ENCODE results near the gene MSMB. TPM values are rescaled to one million over a fixed set of nuclear protein-coding genes. Genes with fewer than 3 reads are reported as not detected.

Gene MSMB
- total and polyA plus RNA-seq, 2 of the 8 experiments (the other 6 are each of a cell fraction or from before 2014, with no cell fraction given) = not detected

DNA sequence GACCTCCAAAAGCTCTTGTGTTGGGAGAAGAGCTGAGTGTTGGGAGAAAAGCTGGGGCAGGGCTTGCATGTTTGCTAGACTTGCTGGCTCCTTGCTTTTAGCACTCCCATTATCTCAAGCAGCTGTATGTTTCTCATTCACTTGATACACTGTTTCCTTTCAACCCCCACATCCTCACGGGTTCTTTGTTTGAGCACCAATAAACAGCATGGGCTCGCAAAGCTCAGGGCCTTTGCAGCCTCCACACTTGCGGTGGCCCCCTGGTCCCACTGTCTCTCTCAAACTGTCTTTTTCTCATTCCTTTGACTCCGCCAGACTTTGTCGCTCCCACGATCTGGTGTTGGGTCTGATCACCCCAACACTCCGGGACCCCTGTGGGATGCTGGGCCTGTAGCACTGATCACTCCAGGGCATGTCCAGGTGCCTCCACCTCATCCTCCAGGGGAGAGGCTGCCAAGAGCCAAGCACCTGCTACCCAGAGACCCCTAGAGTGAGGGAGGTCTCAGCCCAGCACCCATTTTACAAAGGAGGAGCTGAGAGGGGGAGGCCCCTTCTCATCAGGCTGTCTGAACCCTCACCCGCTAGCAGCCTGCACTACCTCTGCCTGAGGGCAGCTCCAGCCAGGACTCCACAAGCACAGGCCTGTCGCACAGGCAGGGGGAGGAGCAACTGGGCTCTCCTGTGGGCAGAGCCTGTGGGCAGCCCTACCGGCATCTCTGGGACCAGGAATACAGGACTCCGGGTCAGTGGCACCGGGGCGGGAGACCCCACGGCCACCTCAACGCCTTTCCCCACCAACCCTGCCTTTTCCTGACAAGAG, 49.1 kb upstream of the MSMB start:
- ChIA-PET CTCF (ENCODE audit: partially characterized antibody) (interaction anchor here (0.5 to 4.4 kb wide), 7 partner anchors 9 to 361 kb away, joined by 3 to 15 read pairs (median 4); no protein-coding TSS in a partner anchor), POLR2A (ENCODE audit: partially characterized antibody) (no interaction called here)
- no peak overlapping the region for H3K14ac ChIP-seq (ENCODE audit: insufficient read length)
- no peak overlapping the region for H3K4ac ChIP-seq (replicated peaks; ENCODE audit: insufficient read length, low read depth, low read length)
- H2BK120ac ChIP-seq (replicated peaks; ENCODE audit: low read depth, low read length) = no peak overlapping the region
- no peak overlapping the region; the same call in 1 of the 2 replicates for H2BK15ac ChIP-seq (ENCODE audit: low read length)
- DNase-seq (ENCODE audit: low read depth in 1 of 2, low spot score in 2 of 2) (no peak), FAIRE-seq (no peak)
- H3K27ac ChIP-seq (ENCODE audit: low read depth, low read length) = no peak overlapping the region
- H3K27me3 ChIP-seq (replicated peaks in 1 of 4; ENCODE audit: control insufficient read depth in 3 of 4, extremely low read depth in 1 of 4, insufficient read depth in 3 of 4, low read length in 3 of 4) = no peaks in the 10 kb centered on the region
- peak overlapping the region; percentile 7 for H2AFZ ChIP-seq (ENCODE audit: low read length)
- peak overlapping the region; percentile 66; the same call in 1 of the 2 replicates for H4K8ac ChIP-seq (ENCODE audit: extremely low read depth, insufficient read depth, low read length)
- H3K23me2 ChIP-seq (ENCODE audit: low read depth, low read length) = peaks cover 9% of the 10 kb centered on the region; the same call in 1 of the 2 replicates
- H3K4me3 ChIP-seq (ENCODE audit: extremely low read depth in 1 of 4, insufficient read depth in 2 of 4, low read depth in 3 of 4, low read length in 4 of 4) = no peak overlapping the region
- H2BK20ac ChIP-seq (ENCODE audit: low read length) = no peak overlapping the region
- no peak overlapping the region for H2AK5ac ChIP-seq (ENCODE audit: low read depth, low read length)
- H3K9ac ChIP-seq (replicated peaks in 1 of 4; ENCODE audit: extremely low read depth in 1 of 4, low read depth in 3 of 4, low read length in 3 of 4) = no peak overlapping the region
- H3K79me2 ChIP-seq (ENCODE audit: control insufficient read depth in 1 of 2, insufficient read depth in 2 of 2, low read length in 2 of 2) = no peaks in the 10 kb centered on the region
- H4K20me1 ChIP-seq (replicated peaks in 1 of 2; ENCODE audit: control insufficient read depth in 1 of 2, insufficient read depth in 2 of 2, low read length in 2 of 2) = peaks cover 0 to 2% of the 10 kb centered on the region in 2 experiments
- TF ChIP-seq CEBPB (IDR thresholded peaks at IDR 0.05; ENCODE audit: low read depth, low read length) (no peak), CREB1 (IDR thresholded peaks at IDR 0.05) (no peak), HDAC2 (IDR thresholded peaks at IDR 0.05; ENCODE audit: borderline replicate concordance in 1 of 2, low read depth in 2 of 2, low read length in 2 of 2) (no peak), CHD2 (IDR thresholded peaks at IDR 0.05; ENCODE audit: low read length) (no peak)
- H3K23ac ChIP-seq (ENCODE audit: insufficient read length) = no peak overlapping the region
- no peak overlapping the region for H4K91ac ChIP-seq (replicated peaks; ENCODE audit: insufficient read length, low read length)
- WGBS, 2 experiments (ENCODE audit: extremely low coverage in 1 of 2, insufficient coverage in 1 of 2, insufficient read length in 1 of 2, insufficient replicate concordance in 2 of 2, low coverage in 1 of 2, low lambda C conversion rate in 2 of 2, missing lambda C conversion rate in 1 of 2) = 90% methylated on average over 15 of the region's 15 CpGs; no CpG with 5 or more reads in 1 of the 2 experiments
- H3K9me3 ChIP-seq (ENCODE audit: insufficient read depth in 2 of 2, low read depth in 1 of 2, low read length in 1 of 2) = no peaks in the 10 kb centered on the region
- H4K5ac ChIP-seq (ENCODE audit: insufficient read length, low read depth, low read length) = no peak overlapping the region
- H3K36me3 ChIP-seq (ENCODE audit: control insufficient read depth in 2 of 4, insufficient read depth in 4 of 4, low read length in 3 of 4) = no peaks in the 10 kb centered on the region
- 0 out of 2 replicates have a peak overlapping the region, but pooled peaks have one; percentile 27 for H2BK12ac ChIP-seq (ENCODE audit: low read depth, low read length)
- no peak overlapping the region for H3K4me2 ChIP-seq (ENCODE audit: insufficient read depth in 1 of 2, low read depth in 2 of 2, low read length in 2 of 2)
- H3K18ac ChIP-seq (ENCODE audit: extremely low read depth, low read length) = no peak overlapping the region; the same call in 1 of the 2 replicates
- H3K4me1 ChIP-seq (replicated peaks in 1 of 4; ENCODE audit: control insufficient read depth in 3 of 4, insufficient read depth in 4 of 4, low read length in 3 of 4) = peaks cover 0 to 8% (median 2%) of the 10 kb centered on the region in 4 experiments; a peak in 3 of 7 replicates
- no peak overlapping the region for H3K56ac ChIP-seq (replicated peaks; ENCODE audit: insufficient read length, low read depth, low read length)
- H2BK5ac ChIP-seq (ENCODE audit: low read depth, low read length) = no peak overlapping the region
- no peaks in the 10 kb centered on the region for H3K79me1 ChIP-seq (ENCODE audit: low read depth, low read length)

Measured in H1 (cell line).